ENCODE measurements around the gene PSMG3.

Gene PSMG3

GRCh38 chr7:1604383-1604782, 34.6 kb upstream of the PSMG3 start:
- H3K4me1 Mint-ChIP-seq, result peaks cover 29% of the 10 kb centered on the region
- H3K27me3 Mint-ChIP-seq (ENCODE audit: low read depth, poor library complexity), result peaks cover 14% of the 10 kb centered on the region
- H3K4me3 Mint-ChIP-seq, result no peak overlapping the region
- H3K27ac Mint-ChIP-seq, result no peak overlapping the region
- no peak for DNase-seq
- H3K9me3 Mint-ChIP-seq, result no peaks in the 10 kb centered on the region
- H3K36me3 Mint-ChIP-seq (ENCODE audit: low read depth), result no peaks in the 10 kb centered on the region
- TF ChIP-seq, protein P1, sequence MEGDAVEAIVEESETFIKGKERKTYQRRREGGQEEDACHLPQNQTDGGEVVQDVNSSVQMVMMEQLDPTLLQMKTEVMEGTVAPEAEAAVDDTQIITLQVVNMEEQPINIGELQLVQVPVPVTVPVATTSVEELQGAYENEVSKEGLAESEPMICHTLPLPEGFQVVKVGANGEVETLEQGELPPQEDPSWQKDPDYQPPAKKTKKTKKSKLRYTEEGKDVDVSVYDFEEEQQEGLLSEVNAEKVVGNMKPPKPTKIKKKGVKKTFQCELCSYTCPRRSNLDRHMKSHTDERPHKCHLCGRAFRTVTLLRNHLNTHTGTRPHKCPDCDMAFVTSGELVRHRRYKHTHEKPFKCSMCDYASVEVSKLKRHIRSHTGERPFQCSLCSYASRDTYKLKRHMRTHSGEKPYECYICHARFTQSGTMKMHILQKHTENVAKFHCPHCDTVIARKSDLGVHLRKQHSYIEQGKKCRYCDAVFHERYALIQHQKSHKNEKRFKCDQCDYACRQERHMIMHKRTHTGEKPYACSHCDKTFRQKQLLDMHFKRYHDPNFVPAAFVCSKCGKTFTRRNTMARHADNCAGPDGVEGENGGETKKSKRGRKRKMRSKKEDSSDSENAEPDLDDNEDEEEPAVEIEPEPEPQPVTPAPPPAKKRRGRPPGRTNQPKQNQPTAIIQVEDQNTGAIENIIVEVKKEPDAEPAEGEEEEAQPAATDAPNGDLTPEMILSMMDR (IDR thresholded peaks at IDR 0.05), result no peak

DNA sequence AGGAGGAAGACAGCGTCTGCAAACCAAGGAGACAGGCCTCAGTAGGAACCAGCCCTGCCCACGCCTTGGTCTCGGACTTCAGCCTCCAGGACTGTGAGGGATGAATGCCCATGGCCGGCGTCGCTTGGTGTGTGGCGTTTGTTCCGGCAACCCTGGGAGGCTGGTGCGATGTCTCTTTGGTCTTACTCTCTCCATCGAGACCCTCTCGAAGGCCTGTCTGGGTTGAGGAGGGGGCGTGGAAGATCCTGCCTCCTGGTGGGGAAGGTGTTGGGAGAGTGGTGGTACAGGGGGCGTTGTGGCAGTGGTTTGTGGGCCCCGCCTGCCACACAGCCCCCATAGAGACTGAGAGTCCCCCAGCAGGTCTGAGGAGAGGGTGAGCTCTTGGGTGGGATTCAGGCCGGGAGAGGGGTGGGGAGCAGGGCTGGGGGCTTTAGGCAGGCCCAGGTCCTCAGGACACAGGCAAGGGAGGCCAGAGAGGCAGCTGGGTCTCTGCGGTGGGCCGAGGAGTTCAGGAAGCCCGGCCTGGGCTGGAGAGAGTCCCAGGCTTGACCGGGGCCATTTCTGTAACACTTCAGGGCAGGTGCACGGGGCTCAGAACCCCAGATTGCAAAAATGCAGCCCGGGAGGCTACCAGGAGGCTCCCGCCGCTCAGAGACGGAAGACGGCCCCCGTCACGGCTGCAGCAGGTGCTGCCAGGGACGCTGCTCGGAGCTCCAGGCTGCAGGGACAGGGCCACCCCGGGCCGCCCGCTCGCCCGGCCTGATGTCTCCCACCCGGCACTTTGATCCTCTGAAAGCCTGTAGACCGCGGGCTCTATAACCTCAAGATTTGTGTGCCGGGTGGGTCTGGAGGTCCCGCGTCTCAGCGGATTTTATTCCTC, 33.8 kb upstream of the PSMG3 start:
- Mint-ChIP-seq H3K27ac (no peak overlapping the region), H3K4me1 (peaks cover 23% of the 10 kb centered on the region), H3K9me3 (no peaks in the 10 kb centered on the region), H3K36me3 (ENCODE audit: low read depth) (no peaks in the 10 kb centered on the region), H3K4me3 (no peak overlapping the region), H3K27me3 (ENCODE audit: low read depth, poor library complexity) (peaks cover 10% of the 10 kb centered on the region)
- DNase-seq, result no peak
- TF ChIP-seq, protein P1 (IDR thresholded peaks at IDR 0.05), result no peak

- H3K9me3 Mint-ChIP-seq, result no peaks in the 10 kb centered on the region
- H3K27me3 Mint-ChIP-seq (ENCODE audit: low read depth, poor library complexity), result peaks cover 8% of the 10 kb centered on the region
- H3K27ac Mint-ChIP-seq, result no peak overlapping the region
- TF ChIP-seq, protein P1 (IDR thresholded peaks at IDR 0.05), result no peak
- no peak for DNase-seq
- H3K36me3 Mint-ChIP-seq (ENCODE audit: low read depth), result no peaks in the 10 kb centered on the region
- peaks cover 16% of the 10 kb centered on the region for H3K4me1 Mint-ChIP-seq
- H3K4me3 Mint-ChIP-seq, result no peak overlapping the region
Observed at GRCh38 chr7:1602386-1602785, 32.6 kb upstream of the PSMG3 start.

GRCh38 chr7:1601956-1602355, 32.1 kb upstream of the PSMG3 start:
- H3K27me3 Mint-ChIP-seq (ENCODE audit: low read depth, poor library complexity), result peaks cover 8% of the 10 kb centered on the region
- DNase-seq, result no peak
- H3K4me1 Mint-ChIP-seq, result peaks cover 16% of the 10 kb centered on the region
- no peaks in the 10 kb centered on the region for H3K36me3 Mint-ChIP-seq (ENCODE audit: low read depth)
- no peaks in the 10 kb centered on the region for H3K9me3 Mint-ChIP-seq
- H3K4me3 Mint-ChIP-seq, result no peak overlapping the region
- H3K27ac Mint-ChIP-seq, result no peak overlapping the region
- TF ChIP-seq, protein P1 (IDR thresholded peaks at IDR 0.05), result no peak

- H3K4me1 Mint-ChIP-seq, result peaks cover 14% of the 10 kb centered on the region
- peaks cover 9% of the 10 kb centered on the region for H3K27me3 Mint-ChIP-seq (ENCODE audit: low read depth, poor library complexity)
- no peaks in the 10 kb centered on the region for H3K9me3 Mint-ChIP-seq
- no peaks in the 10 kb centered on the region for H3K36me3 Mint-ChIP-seq (ENCODE audit: low read depth)
- no peak for DNase-seq
- H3K27ac Mint-ChIP-seq, result no peak overlapping the region
- TF ChIP-seq, protein P1 (IDR thresholded peaks at IDR 0.05), result no peak
- no peak overlapping the region for H3K4me3 Mint-ChIP-seq
Observed at GRCh38 chr7:1599640-1600395, 30.0 kb upstream of the PSMG3 start.

Measured in nephron progenitor cell (in vitro differentiated cells).